IPS-18a (cell line): ENCODE data around the gene CLOCK.

Experiments used
- H3K27ac ChIP-seq: one replicate; pipeline ENCODE4 v1.5.1; 2013; ENCODE audit warnings: low read length
- H3K27me3 ChIP-seq: one replicate; pipeline ENCODE4 v1.6.1; 2013; ENCODE audit warnings: mild to moderate bottlenecking, low read length; ENCODE audit not compliant: control insufficient read depth, insufficient read depth
- H3K36me3 ChIP-seq: one replicate; pipeline ENCODE4 v1.6.1; 2013; ENCODE audit warnings: low read depth, low read length; ENCODE audit not compliant: control insufficient read depth
- H3K4me1 ChIP-seq: one replicate; pipeline ENCODE4 v1.6.1; 2013; ENCODE audit warnings: low read depth, low read length; ENCODE audit not compliant: control insufficient read depth
- H3K4me3 ChIP-seq: one replicate; pipeline ENCODE4 v1.5.1; 2013; ENCODE audit warnings: low read length
- H3K9ac ChIP-seq: one replicate; pipeline ENCODE4 v1.6.1; 2013; ENCODE audit warnings: mild to moderate bottlenecking, low read length, moderate library complexity
- H3K9me3 ChIP-seq: one replicate; pipeline ENCODE4 v1.6.1; 2013; ENCODE audit warnings: low read depth, low read length; ENCODE audit not compliant: control insufficient read depth

Gene CLOCK

GRCh38 chr4:55539658-55540057 is 7.1 kb downstream of the CLOCK start:
- Histone ChIP-seq H3K27me3 (no peaks in the 10 kb centered on the region), H3K4me3 (no peak overlapping the region), H3K9me3 (no peaks in the 10 kb centered on the region), H3K36me3 (no peaks in the 10 kb centered on the region), H3K4me1 (peaks cover 16% of the 10 kb centered on the region), H3K9ac (no peak overlapping the region), H3K27ac (no peak overlapping the region)

DNA sequence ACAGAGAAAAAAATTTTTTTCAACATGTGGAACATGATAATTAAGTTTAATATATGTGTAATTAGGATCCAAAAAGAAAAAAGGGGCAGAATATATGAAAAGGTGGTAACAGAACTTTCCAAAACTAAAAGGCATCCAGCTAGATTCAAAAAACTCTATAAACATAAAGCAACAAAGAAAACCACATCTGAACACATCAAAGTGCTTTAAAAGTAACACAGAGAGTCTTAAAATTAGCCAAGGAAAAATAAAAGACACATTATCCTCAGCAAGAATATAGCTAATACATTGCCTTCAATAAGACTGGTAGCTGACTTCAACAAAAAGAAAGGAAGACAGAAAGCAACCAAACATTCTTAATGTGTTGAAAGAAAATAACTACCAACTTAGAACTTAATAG is 8.2 kb downstream of the CLOCK start:
- Histone ChIP-seq H3K9ac (no peak overlapping the region), H3K36me3 (peaks cover 3% of the 10 kb centered on the region), H3K4me1 (peaks cover 7% of the 10 kb centered on the region), H3K9me3 (no peaks in the 10 kb centered on the region), H3K27me3 (no peaks in the 10 kb centered on the region), H3K4me3 (no peak overlapping the region), H3K27ac (no peak overlapping the region)

- Histone ChIP-seq H3K27ac (no peak overlapping the region), H3K9ac (no peak overlapping the region), H3K4me3 (no peak overlapping the region), H3K27me3 (no peaks in the 10 kb centered on the region), H3K36me3 (peaks cover 3% of the 10 kb centered on the region), H3K4me1 (peaks cover 3% of the 10 kb centered on the region), H3K9me3 (no peaks in the 10 kb centered on the region)
Measured at GRCh38 chr4:55534306-55534705, 12.4 kb downstream of the CLOCK start.

DNA sequence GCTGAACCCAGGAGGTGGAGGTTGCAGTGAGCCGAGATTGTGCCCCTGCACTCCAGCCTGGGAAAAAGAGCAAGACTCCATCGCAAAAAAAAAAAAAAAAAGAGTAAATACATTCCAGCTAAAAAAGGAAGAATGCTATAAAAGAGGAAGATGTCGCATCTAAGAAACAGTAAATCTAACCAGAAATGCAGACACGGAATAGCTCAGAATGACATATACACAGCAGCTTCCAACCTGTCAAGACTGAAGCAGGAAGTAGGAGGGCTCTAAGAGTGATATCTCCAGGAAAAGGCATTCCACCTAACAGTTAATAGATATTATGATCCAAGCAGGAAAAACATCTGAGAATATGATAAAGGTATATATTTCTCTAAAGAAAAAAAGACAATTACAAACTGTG is 16.0 kb downstream of the CLOCK start:
- Histone ChIP-seq H3K4me1 (peaks cover 15% of the 10 kb centered on the region), H3K27me3 (no peaks in the 10 kb centered on the region), H3K4me3 (no peak overlapping the region), H3K36me3 (peaks cover 3% of the 10 kb centered on the region), H3K27ac (no peak overlapping the region), H3K9me3 (no peaks in the 10 kb centered on the region), H3K9ac (no peak overlapping the region)

DNA sequence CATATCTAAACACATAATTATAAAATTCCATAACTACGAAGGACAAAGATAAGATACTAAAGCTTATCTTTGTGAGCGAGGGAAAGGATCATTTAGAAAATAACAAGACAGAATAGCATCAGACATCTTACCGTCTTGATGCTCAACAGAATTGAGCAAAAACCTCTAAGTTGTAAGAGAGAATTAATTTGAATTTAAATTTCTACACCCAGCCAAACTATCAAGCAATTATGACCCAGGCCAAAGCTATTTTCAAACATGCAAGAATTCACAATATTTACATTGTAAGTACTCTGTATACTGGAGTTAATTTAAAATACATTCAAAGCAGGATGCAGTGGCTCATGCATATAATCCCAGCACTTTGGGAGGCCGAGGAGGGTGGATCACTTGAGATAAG is 16.5 kb downstream of the CLOCK start:
- Histone ChIP-seq H3K27me3 (no peaks in the 10 kb centered on the region), H3K9me3 (no peaks in the 10 kb centered on the region), H3K36me3 (peaks cover 3% of the 10 kb centered on the region)

GRCh38 chr4:55528491-55528890 is 18.2 kb downstream of the CLOCK start:
- Histone ChIP-seq H3K9me3 (no peaks in the 10 kb centered on the region), H3K36me3 (no peaks in the 10 kb centered on the region), H3K4me3 (no peak overlapping the region), H3K27ac (no peak overlapping the region), H3K9ac (no peak overlapping the region), H3K27me3 (no peaks in the 10 kb centered on the region), H3K4me1 (peaks cover 15% of the 10 kb centered on the region)

More for the DNA sequence above, 16.5 kb downstream of the CLOCK start:
- H3K9ac ChIP-seq = no peak overlapping the region
- peaks cover 15% of the 10 kb centered on the region for H3K4me1 ChIP-seq
- no peak overlapping the region for H3K4me3 ChIP-seq
- no peak overlapping the region for H3K27ac ChIP-seq

DNA sequence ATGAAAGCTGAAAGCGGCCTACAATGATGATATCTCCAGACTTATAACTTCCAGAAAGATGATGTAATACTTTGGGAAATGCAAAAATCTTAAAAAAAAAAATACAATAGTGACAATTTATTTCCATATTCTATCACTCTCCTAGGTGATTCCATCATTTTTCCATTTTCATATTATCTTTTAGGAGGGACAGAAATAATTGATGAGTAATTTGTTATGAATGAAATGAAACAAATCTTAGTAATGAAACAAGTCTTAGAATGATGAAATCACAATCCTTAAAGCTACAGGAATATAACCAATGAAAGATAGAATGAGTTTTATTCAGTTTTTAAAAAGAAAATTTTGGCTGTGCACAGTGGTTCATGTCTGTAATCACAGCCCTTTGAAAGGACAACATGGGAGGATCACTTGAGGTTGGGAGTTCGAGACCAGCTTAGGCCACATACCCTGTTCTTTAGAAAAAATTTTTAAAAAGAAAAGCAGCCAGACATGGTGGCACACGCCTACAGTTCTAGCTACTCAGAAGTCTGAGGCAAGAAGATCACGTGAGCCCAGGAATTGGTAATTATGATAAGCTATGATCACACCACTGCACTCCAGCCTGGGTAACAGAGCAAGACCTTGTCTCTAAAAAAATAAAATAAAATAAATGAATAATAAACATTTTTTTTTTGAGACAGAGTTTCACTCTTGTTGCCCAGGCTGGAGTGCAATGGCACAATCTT is 21.7 kb downstream of the CLOCK start:
- no peaks in the 10 kb centered on the region for H3K9me3 ChIP-seq
- no peaks in the 10 kb centered on the region for H3K27me3 ChIP-seq
- H3K27ac ChIP-seq = no peak overlapping the region
- no peaks in the 10 kb centered on the region for H3K36me3 ChIP-seq
- H3K4me1 ChIP-seq = peaks cover 20% of the 10 kb centered on the region
- no peak overlapping the region for H3K9ac ChIP-seq
- H3K4me3 ChIP-seq = no peak overlapping the region

DNA sequence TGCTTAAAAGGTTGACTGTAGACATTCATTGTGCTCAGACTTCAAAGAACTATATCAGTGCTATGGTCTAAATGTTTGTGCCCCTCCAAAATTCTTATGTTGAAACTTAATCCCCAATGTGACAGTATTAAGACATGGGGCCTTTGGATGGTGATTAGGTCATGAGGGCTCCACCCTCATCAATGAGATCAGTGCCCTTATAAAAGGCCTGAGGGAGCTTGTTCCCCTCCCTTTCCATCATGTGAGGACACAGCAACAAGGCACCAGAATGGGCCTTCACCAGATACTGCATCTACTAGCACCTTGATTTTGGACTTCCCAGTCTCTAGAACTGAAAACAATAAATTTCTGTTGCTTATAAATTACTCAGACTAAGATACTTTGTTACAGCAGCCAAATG is 28.3 kb downstream of the CLOCK start:
- Histone ChIP-seq H3K4me1 (peaks cover 10% of the 10 kb centered on the region), H3K27ac (no peak overlapping the region), H3K27me3 (no peaks in the 10 kb centered on the region), H3K9ac (no peak overlapping the region), H3K36me3 (no peaks in the 10 kb centered on the region), H3K4me3 (no peak overlapping the region), H3K9me3 (no peaks in the 10 kb centered on the region)

DNA sequence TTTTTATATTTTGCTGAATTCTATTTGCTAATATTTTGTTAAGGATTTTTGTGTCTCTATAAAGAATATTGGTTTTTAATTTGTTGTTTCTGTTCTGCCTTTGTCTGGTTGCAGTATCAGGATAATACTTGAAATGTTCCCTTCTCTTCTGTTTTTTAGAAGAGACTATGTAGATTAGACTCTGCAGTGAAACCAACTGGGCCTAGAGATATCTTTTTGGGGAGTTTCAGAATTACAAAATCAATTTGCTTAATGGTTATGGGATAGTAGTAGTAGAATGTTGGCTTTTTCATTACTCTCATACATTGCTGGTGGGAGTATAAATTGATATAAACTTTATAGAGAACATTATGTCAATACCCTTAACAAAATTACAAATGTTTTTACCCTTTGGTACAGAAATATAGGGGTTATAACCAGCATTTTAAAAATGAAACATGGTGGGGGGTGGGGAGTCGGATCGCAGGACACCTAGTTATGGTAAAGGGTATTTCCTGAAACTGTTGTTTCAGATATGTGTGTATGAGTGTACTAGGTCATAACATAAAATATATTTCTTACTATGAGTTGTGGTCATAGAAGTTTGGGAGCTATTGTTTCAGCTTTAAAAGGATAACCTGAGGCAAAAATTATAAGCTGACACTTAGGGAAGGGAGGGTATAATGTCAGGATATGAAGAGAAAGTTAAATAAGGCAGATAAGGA is 29.0 kb downstream of the CLOCK start:
- Histone ChIP-seq H3K27ac (no peak overlapping the region), H3K27me3 (no peaks in the 10 kb centered on the region), H3K4me3 (no peak overlapping the region), H3K4me1 (peaks cover 10% of the 10 kb centered on the region), H3K9ac (no peak overlapping the region), H3K9me3 (no peaks in the 10 kb centered on the region), H3K36me3 (no peaks in the 10 kb centered on the region)

DNA sequence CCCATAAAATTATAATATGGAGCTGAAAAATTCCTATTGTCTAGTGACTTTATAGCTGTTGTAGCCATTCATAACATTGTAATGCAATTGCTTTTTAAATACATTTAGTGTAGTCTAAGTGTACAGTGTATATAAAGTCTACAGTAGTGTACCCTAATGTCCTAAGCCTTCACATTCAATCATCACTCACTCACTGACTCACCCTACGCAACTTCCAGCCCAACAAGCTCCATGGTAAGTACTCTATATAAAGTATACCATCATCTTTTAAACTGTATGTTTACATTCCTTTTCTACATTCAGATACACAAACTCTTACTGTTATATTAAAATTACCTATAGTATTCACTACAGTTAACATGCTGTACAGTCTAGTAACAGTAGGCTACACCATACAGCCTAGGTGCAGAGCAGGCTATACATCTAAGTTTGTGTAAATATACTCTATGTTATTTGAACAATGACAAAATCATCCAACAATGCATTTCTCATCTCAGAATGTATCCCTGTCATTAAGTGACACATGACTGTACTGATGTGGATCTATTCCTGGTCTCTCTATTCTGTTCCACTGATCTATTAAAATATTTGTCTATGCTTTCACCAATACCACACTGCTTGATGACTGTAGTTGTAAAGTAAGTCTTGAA is 33.7 kb downstream of the CLOCK start:
- no peaks in the 10 kb centered on the region for H3K4me1 ChIP-seq
- H3K9ac ChIP-seq = no peak overlapping the region
- no peaks in the 10 kb centered on the region for H3K36me3 ChIP-seq
- H3K4me3 ChIP-seq = no peak overlapping the region
- H3K9me3 ChIP-seq = no peaks in the 10 kb centered on the region
- no peak overlapping the region for H3K27ac ChIP-seq
- no peaks in the 10 kb centered on the region for H3K27me3 ChIP-seq

- H3K36me3 ChIP-seq = peaks cover 4% of the 10 kb centered on the region
- no peaks in the 10 kb centered on the region for H3K4me1 ChIP-seq
- H3K27me3 ChIP-seq = no peaks in the 10 kb centered on the region
- H3K9me3 ChIP-seq = no peaks in the 10 kb centered on the region
- no peak overlapping the region for H3K27ac ChIP-seq
- H3K4me3 ChIP-seq = no peak overlapping the region
- no peak overlapping the region for H3K9ac ChIP-seq
Measured at GRCh38 chr4:55512077-55512476, 34.6 kb downstream of the CLOCK start.
